ACC112 (cell line): ENCODE data around the gene MGAT5B.
"Not testable (repeated sequence)": the region's sequence is repeated elsewhere in the genome, so short reads cannot be mapped to it uniquely, and the experiment has no call there.

Source experiments
- H2AFZ ChIP-seq: fragments of 200-600 bp; sonication (generic); one replicate; pipeline ENCODE4 v1.6.0; 2017; ENCODE audit warnings: antibody characterized with exemption, low read length; ENCODE audit not compliant: unreplicated experiment
- H3K27ac ChIP-seq: fragments of 200-600 bp; sonication (generic); 2 replicates; pipeline ENCODE4 v1.5.1; 2014; ENCODE audit warnings: low read depth, mild to moderate bottlenecking, antibody characterized with exemption, low read length, moderate library complexity
- H3K27me3 ChIP-seq: fragments of 200-600 bp; sonication (generic); 2 replicates; pipeline ENCODE4 v1.6.1; 2014; ENCODE audit warnings: mild to moderate bottlenecking, antibody characterized with exemption, low read length, moderate library complexity, mixed read lengths; ENCODE audit not compliant: insufficient read depth
- H3K36me3 ChIP-seq: fragments of 200-600 bp; sonication (generic); 2 replicates; pipeline ENCODE4 v1.6.1; 2016; ENCODE audit warnings: mild to moderate bottlenecking, antibody characterized with exemption, low read length, moderate library complexity, mixed read lengths; ENCODE audit not compliant: insufficient read depth
- H3K4me1 ChIP-seq: fragments of 200-600 bp; sonication (generic); one replicate; pipeline ENCODE4 v1.6.1; 2016; ENCODE audit warnings: low read length, mixed read lengths; ENCODE audit not compliant: insufficient read depth, unreplicated experiment, control insufficient read depth
- H3K4me3 ChIP-seq: fragments of 200-600 bp; sonication (generic); 2 replicates; pipeline ENCODE4 v1.5.1; 2014; ENCODE audit warnings: mild to moderate bottlenecking, low read depth, low read length
- H3K79me2 ChIP-seq: fragments of 200-600 bp; sonication (generic); one replicate; pipeline ENCODE4 v1.6.0; 2016; ENCODE audit warnings: low read length; ENCODE audit not compliant: control insufficient read depth, unreplicated experiment, insufficient read depth

The MGAT5B gene

GRCh38 chr17:76961869-76962268, 93.7 kb downstream of the MGAT5B start:
- Histone ChIP-seq H3K27ac (no peak overlapping the region), H3K4me1 (peaks cover 9% of the 10 kb centered on the region), H3K27me3 (peaks cover 46% of the 10 kb centered on the region)

DNA sequence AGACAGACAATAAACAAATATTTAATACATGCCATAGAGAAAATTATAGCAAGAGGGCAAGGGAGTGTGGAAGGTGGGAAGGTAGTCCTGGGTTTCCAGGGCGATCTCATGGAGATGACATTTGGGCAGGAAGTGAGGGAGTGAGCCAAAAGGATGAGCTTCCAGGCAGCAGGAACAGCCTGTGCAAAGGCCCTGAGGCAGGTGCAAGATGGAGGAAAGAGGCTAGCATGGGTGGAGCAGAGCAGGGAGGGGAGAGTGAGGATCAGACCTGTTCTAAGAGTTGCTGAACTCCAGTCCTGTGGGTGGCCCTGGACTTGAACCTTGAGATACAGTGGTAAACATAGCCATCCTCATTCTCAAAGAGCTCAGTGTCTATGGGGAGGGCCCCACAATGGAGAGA, 94.7 kb downstream of the MGAT5B start:
- Histone ChIP-seq H2AFZ (no peak overlapping the region), H3K79me2 (no peaks in the 10 kb centered on the region), H3K4me3 (no peak overlapping the region), H3K27ac (no peak overlapping the region), H3K36me3 (no peaks in the 10 kb centered on the region), H3K4me1 (peaks cover 7% of the 10 kb centered on the region), H3K27me3 (peaks cover 46% of the 10 kb centered on the region)

More at GRCh38 chr17:76961869-76962268, 93.7 kb downstream of the MGAT5B start:
- H3K36me3 ChIP-seq = no peaks in the 10 kb centered on the region
- H3K79me2 ChIP-seq = no peaks in the 10 kb centered on the region
- H3K4me3 ChIP-seq = no peak overlapping the region
- no peak overlapping the region for H2AFZ ChIP-seq

DNA sequence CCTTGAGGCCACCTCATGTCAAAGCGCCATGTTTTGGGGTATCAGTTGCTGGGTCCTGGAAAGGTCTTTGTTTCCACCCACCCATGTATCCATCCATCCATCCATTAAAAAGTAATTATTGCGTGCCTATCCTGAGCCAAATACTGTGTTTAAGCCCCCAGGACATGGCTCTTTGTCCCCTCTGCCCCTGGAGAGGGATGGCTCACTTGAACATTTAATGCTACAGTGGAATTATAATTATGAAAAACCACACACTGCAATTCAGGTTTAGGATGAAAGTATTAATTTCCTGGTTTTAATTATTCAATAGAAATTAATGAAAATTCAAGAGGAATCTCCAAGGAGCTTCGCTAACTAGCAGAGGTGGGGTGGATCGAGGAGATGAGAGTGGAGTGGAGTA, 97.8 kb downstream of the MGAT5B start:
- H3K27ac ChIP-seq = no peak overlapping the region
- peaks cover 8% of the 10 kb centered on the region for H3K4me1 ChIP-seq
- H2AFZ ChIP-seq = no peak overlapping the region
- no peaks in the 10 kb centered on the region for H3K36me3 ChIP-seq
- no peaks in the 10 kb centered on the region for H3K79me2 ChIP-seq
- no peak overlapping the region for H3K4me3 ChIP-seq
- peaks cover 66% of the 10 kb centered on the region for H3K27me3 ChIP-seq

- Histone ChIP-seq H3K4me1 (peaks cover 8% of the 10 kb centered on the region), H3K79me2 (no peaks in the 10 kb centered on the region), H2AFZ (no peak overlapping the region), H3K36me3 (no peaks in the 10 kb centered on the region), H3K27ac (no peak overlapping the region), H3K27me3 (peaks cover 71% of the 10 kb centered on the region), H3K4me3 (no peak overlapping the region)
Measured at GRCh38 chr17:76966486-76967181, 98.4 kb downstream of the MGAT5B start.

DNA sequence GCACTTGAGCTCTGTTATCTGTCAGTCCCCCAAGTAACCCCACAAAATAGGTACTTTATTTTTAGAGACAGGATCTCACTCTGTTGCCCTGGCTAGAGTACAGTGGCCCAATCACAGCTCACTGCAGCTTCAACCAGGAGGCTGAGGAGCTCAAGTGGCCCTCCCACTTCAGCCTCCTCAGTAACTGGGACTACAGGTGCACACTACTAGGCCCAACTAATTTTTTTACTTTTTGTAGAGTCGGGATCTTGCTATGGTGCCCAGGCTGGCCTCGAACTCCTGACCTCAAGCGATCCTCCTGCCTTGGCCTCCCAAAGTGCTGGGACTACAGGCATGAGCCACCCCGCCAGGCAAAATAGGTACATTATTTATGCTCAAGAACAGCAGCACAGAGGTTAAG, 99.6 kb downstream of the MGAT5B start:
- Histone ChIP-seq H3K4me1 (peaks cover 8% of the 10 kb centered on the region), H3K27ac (no peak overlapping the region), H3K4me3 (no peak overlapping the region), H2AFZ (no peak overlapping the region), H3K27me3 (peaks cover 82% of the 10 kb centered on the region), H3K79me2 (no peaks in the 10 kb centered on the region), H3K36me3 (no peaks in the 10 kb centered on the region)

DNA sequence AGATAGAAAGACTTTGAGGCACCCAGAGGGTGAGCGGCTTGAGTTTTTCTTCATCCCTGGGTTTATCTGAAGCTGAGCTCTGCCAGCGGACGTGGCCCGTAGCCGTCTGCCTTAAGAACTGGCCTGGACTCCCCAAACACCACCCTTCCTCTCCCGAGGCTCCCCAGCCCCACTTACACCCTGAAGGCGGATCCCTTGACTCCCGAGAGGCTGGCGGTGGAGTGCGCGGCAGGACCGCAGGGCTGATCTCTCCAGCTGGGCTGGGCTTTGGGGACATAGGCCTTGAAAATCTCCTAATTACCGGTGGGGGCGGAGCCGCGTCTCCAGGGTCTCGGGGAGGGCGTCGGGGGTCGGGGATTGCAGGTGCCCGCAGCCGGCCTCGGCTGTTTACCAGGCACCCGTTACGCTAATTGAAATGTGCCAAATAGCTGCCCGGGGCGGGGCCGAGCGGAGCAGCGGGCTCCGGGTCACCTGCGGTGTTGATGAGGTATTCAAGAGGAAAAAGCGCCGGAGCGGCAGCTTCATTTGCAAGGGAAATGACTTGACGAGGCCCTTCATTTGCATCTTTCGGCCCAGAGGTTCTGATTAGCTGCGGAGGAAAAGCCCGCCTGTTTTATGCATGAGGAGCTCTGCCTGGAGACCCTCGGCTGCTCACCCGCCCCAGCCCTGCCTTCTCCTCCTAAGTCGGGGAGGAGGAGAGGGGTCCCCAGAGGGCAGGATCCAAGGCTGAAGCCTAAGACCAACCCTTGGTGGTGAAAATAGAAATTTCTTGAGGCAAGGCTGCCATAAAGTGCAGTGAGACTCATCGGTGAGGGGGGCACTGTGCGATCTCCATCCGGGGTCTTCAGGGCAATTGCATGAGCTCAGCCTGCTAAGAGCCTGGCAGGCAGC, 100.7 kb downstream of the MGAT5B start:
- Histone ChIP-seq H3K79me2 (no peaks in the 10 kb centered on the region), H3K27me3 (peaks cover 87% of the 10 kb centered on the region), H3K36me3 (no peaks in the 10 kb centered on the region), H3K4me3 (no peak overlapping the region), H3K27ac (no peak overlapping the region), H3K4me1 (peaks cover 8% of the 10 kb centered on the region), H2AFZ (no peak overlapping the region)

GRCh38 chr17:76969598-76970172, 101.5 kb downstream of the MGAT5B start:
- Histone ChIP-seq H3K27ac (no peak overlapping the region), H3K27me3 (peaks cover 90% of the 10 kb centered on the region), H3K4me1 (peaks cover 8% of the 10 kb centered on the region), H3K79me2 (no peaks in the 10 kb centered on the region), H2AFZ (no peak overlapping the region), H3K4me3 (no peak overlapping the region), H3K36me3 (no peaks in the 10 kb centered on the region)

DNA sequence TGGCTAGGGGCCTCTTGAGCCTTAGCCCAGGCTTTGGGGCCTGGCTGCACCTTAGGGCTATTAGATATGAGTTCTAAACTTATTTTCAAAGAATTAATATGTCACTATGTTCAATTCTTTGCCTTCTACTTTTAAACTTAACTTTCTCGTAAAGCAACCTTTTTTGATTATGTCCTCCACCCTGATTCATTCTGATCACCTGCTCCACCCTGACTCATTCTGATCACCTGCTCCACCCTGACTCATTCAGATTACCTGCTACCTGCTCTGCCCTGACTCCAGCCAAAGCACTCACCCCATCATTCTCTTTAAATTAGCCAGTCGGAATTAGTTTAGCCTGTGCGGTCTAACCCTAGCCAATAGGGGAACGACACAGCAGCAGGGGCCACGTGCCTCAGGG, 102.0 kb downstream of the MGAT5B start:
- H3K36me3 ChIP-seq, H3K4me1 ChIP-seq, H3K27ac ChIP-seq, H3K4me3 ChIP-seq, H3K79me2 ChIP-seq, H2AFZ ChIP-seq: not testable (repeated sequence)
- peaks cover 93% of the 10 kb centered on the region for H3K27me3 ChIP-seq

- H3K4me3 ChIP-seq = no peak overlapping the region
- no peaks in the 10 kb centered on the region for H3K36me3 ChIP-seq
- H3K79me2 ChIP-seq = no peaks in the 10 kb centered on the region
- no peak overlapping the region for H3K27ac ChIP-seq
- no peak overlapping the region for H2AFZ ChIP-seq
- H3K27me3 ChIP-seq = peaks cover 95% of the 10 kb centered on the region
- peaks cover 8% of the 10 kb centered on the region for H3K4me1 ChIP-seq
Measured at GRCh38 chr17:76972046-76972641, 103.9 kb downstream of the MGAT5B start.

- no peaks in the 10 kb centered on the region for H3K36me3 ChIP-seq
- no peaks in the 10 kb centered on the region for H3K79me2 ChIP-seq
- no peak overlapping the region for H3K4me3 ChIP-seq
- no peak overlapping the region for H3K27ac ChIP-seq
- peaks cover 8% of the 10 kb centered on the region for H3K4me1 ChIP-seq
- peaks cover 95% of the 10 kb centered on the region for H3K27me3 ChIP-seq
- H2AFZ ChIP-seq = no peak overlapping the region
Measured at GRCh38 chr17:76973040-76973439, 104.8 kb downstream of the MGAT5B start.
